Body of pancreas (tissue), 4 donors: ENCODE data around the gene VAPB.

Source experiments
- CTCF ChIP-seq, 7 experiments: fragments of 450-650 bp in 4 of 7; fragments of 200-600 bp in 3 of 7; sonication (generic) in 3 of 7; IDR thresholded peaks; one replicate each; pipeline ENCODE4 v1.5.1; 2016 to 2019; ENCODE audit warnings: antibody characterized with exemption in 7 of 7
- POLR2A ChIP-seq, 3 donors: fragments of 450-650 bp; IDR thresholded peaks; one replicate each; pipeline ENCODE4 v1.6.1; 2016; ENCODE audit warnings: antibody characterized with exemption in 3 of 3, mild to moderate bottlenecking in 2 of 3

DNA sequence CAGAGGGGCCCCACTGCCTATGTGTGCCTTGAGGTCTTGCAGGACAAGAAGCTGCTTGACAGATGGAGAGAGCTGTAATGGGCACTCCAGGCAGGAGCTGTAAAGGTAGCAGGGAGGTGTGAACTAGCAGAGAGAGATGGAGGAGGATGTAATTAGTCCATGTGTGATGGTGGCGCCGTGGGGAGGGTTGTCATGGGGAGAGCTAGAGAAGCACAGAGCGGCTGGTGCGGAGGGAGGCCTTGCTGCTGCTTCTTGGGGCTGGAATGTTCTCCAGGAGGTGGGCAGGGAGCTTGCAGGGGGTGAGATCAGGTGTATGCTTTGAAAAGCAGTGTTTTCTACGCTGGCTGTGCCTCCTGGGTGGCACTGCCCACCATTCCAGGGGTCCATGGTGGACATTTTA is 94.0 kb downstream of the VAPB start:
- TF ChIP-seq CTCF (IDR thresholded peaks at IDR 0.05) (no peak), POLR2A (IDR thresholded peaks at IDR 0.05) (no peak)
